Stimulated activated CD4-positive, alpha-beta T cell treated with anti-CD3 and anti-CD28 coated beads, Interleukin-12 subunit alpha, Interleukin-12 subunit beta, amount 100 ng/mL, for 4 hours (primary cell): Measurements from ENCODE around the gene MTUS2.

Experiments used
- DNase-seq: peaks from one replicate; pipeline ENCODE4 v3.0.0-alpha.2; 2020

MTUS2 gene

GRCh38 chr13:29464105-29464679, 644.1 kb downstream of the MTUS2 start:
- DNase-seq, result no peak

- DNase-seq, result no peak
Measured at GRCh38 chr13:29465741-29466293, 645.7 kb downstream of the MTUS2 start.

- no peak for DNase-seq
Measured at GRCh38 chr13:29471551-29471950, 651.4 kb downstream of the MTUS2 start.

GRCh38 chr13:29472332-29472961, 652.3 kb downstream of the MTUS2 start:
- DNase-seq, result peak; percentile 38

GRCh38 chr13:29473166-29473565, 653.0 kb downstream of the MTUS2 start:
- DNase-seq, result no peak

GRCh38 chr13:29474991-29475390, 654.9 kb downstream of the MTUS2 start:
- no peak for DNase-seq

- DNase-seq, result no peak
Measured at GRCh38 chr13:29476046-29476445, 655.9 kb downstream of the MTUS2 start.

GRCh38 chr13:29479716-29480492, 659.8 kb downstream of the MTUS2 start:
- no peak for DNase-seq

- DNase-seq, result no peak
Measured at GRCh38 chr13:29480893-29481525, 660.9 kb downstream of the MTUS2 start.

GRCh38 chr13:29481603-29482002, 661.5 kb downstream of the MTUS2 start:
- DNase-seq, result no peak

- no peak for DNase-seq
Measured at GRCh38 chr13:29482504-29482903, 662.4 kb downstream of the MTUS2 start.

- DNase-seq, result no peak
Measured at GRCh38 chr13:29483211-29483610, 663.1 kb downstream of the MTUS2 start.

GRCh38 chr13:29483623-29484022, 663.5 kb downstream of the MTUS2 start:
- no peak for DNase-seq

GRCh38 chr13:29484236-29484635, 664.1 kb downstream of the MTUS2 start:
- DNase-seq, result no peak

GRCh38 chr13:29484796-29485195, 664.7 kb downstream of the MTUS2 start:
- no peak for DNase-seq

GRCh38 chr13:29486551-29486950, 666.4 kb downstream of the MTUS2 start:
- no peak for DNase-seq

GRCh38 chr13:29487466-29488454, 667.6 kb downstream of the MTUS2 start:
- no peak for DNase-seq

GRCh38 chr13:29489650-29490560, 669.8 kb downstream of the MTUS2 start:
- no peak for DNase-seq

- no peak for DNase-seq
Measured at GRCh38 chr13:29490561-29490885, 670.4 kb downstream of the MTUS2 start.

- no peak for DNase-seq
Measured at GRCh38 chr13:29491248-29491647, 671.1 kb downstream of the MTUS2 start.

- DNase-seq, result no peak
Measured at GRCh38 chr13:29493796-29494195, 673.7 kb downstream of the MTUS2 start.
